DND-41 (cell line): Measurements from ENCODE around the gene ACKR3.
A peak's percentile ranks its signal among the peaks of the same experiment; 100 is the strongest.

Experiments
- CTCF ChIP-seq: IDR thresholded peaks from 2 replicates; pipeline ENCODE4 v1.5.1; 2012; ENCODE audit warnings: borderline replicate concordance, low read length, moderate library complexity, mild to moderate bottlenecking; ENCODE audit not compliant: poor library complexity, severe bottlenecking; ENCODE audit errors: extremely low read depth
- EZH2 ChIP-seq: IDR thresholded peaks from 3 replicates; pipeline ENCODE4 v1.6.1; 2012; ENCODE audit warnings: borderline replicate concordance, low read depth, mild to moderate bottlenecking, moderate library complexity, low read length, inconsistent platforms; ENCODE audit not compliant: severe bottlenecking

GRCh38 chr2:236536727-236537398 lies 32.8 kb upstream of the ACKR3 start:
- peak; percentile 25 for TF ChIP-seq CTCF
- no peak for TF ChIP-seq EZH2
